ENCODE measurements around the gene CGREF1. TPM values are rescaled to one million over a fixed set of nuclear protein-coding genes. Genes with fewer than 3 reads are reported as not detected.
A peak's percentile ranks its signal among the peaks of the same experiment; 100 is the strongest.

CGREF1 gene
- total RNA-seq, 1 donor from 2014 or later: 2.4 TPM

GRCh38 chr2:27131429-27131828 lies 12.5 kb upstream of the CGREF1 start:
- DNase-seq (ENCODE audit: extremely low spot score, unreplicated experiment): no peak
- H3K36me3 Mint-ChIP-seq: peaks cover 8% of the 10 kb centered on the region
- no peaks in the 10 kb centered on the region for H3K9me3 Mint-ChIP-seq
- H3K27ac Mint-ChIP-seq: no peak overlapping the region
- peak overlapping the region; percentile 63 for H3K4me3 Mint-ChIP-seq
- no peak for TF ChIP-seq CTCF (conservative IDR thresholded peaks at IDR 0.05)
- H3K4me1 Mint-ChIP-seq (ENCODE audit: unreplicated experiment): peaks cover 12% of the 10 kb centered on the region
- H3K27me3 Mint-ChIP-seq: peaks cover 1% of the 10 kb centered on the region

- Mint-ChIP-seq H3K4me1 (ENCODE audit: unreplicated experiment) (peaks cover 16% of the 10 kb centered on the region), H3K27ac (no peak overlapping the region), H3K27me3 (peaks cover 6% of the 10 kb centered on the region), H3K4me3 (no peak overlapping the region), H3K36me3 (peaks cover 8% of the 10 kb centered on the region), H3K9me3 (no peaks in the 10 kb centered on the region)
- DNase-seq (ENCODE audit: extremely low spot score, unreplicated experiment): no peak
- no peak for TF ChIP-seq CTCF (conservative IDR thresholded peaks at IDR 0.05)
Measured at GRCh38 chr2:27130396-27130795, 11.5 kb upstream of the CGREF1 start.

- peak overlapping the region; percentile 43 for H3K4me3 Mint-ChIP-seq
- no peaks in the 10 kb centered on the region for H3K9me3 Mint-ChIP-seq
- peaks cover 9% of the 10 kb centered on the region for H3K27me3 Mint-ChIP-seq
- H3K4me1 Mint-ChIP-seq (ENCODE audit: unreplicated experiment): peaks cover 16% of the 10 kb centered on the region
- TF ChIP-seq CTCF (conservative IDR thresholded peaks at IDR 0.05): no peak
- no peak for DNase-seq (ENCODE audit: extremely low spot score, unreplicated experiment)
- H3K27ac Mint-ChIP-seq: no peak overlapping the region
- peaks cover 8% of the 10 kb centered on the region for H3K36me3 Mint-ChIP-seq
Measured at GRCh38 chr2:27128668-27129571, 10.0 kb upstream of the CGREF1 start.

DNA sequence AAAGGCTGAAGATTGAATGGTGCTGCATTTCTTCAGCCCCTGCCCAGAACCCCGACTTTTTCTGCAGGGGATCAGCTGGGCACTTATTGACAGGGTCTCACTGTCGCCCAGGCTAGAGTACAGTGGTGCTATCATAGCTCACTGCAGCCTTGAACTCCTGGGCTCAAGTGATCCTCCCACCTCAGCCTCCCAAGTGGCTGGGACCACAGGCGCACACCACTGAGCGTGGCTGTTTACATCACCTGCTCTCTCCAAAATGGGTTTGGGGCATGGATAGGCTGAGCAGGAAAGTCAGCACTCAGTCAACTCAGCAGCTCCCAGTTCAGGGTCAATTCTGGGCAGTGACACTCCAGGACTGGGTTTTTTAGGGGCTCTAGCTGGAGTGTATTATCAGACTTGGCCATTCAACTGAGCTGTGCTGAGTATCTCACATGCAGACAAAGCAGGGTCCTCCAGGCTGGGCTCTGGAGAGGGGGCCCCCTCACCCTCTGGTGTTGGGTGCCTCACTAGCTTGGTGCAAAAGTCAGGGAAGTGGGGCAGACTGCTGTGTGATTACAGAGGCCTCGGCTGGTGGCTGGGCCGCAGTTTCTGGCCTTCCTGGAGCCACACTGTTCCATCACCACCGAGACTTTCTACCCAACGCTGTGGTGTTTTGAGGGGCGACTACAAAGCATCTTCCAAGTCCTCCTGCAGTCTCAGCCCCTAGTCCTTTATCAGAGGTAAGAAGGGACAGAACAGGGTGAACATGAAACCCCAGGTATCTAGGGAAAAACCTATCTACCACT lies 9.1 kb upstream of the CGREF1 start:
- Mint-ChIP-seq H3K4me1 (ENCODE audit: unreplicated experiment) (peaks cover 11% of the 10 kb centered on the region), H3K27ac (no peak overlapping the region), H3K36me3 (peaks cover 8% of the 10 kb centered on the region), H3K4me3 (no peak overlapping the region), H3K9me3 (no peaks in the 10 kb centered on the region), H3K27me3 (peaks cover 13% of the 10 kb centered on the region)
- no peak for DNase-seq (ENCODE audit: extremely low spot score, unreplicated experiment)
- no peak for TF ChIP-seq CTCF (conservative IDR thresholded peaks at IDR 0.05)

DNA sequence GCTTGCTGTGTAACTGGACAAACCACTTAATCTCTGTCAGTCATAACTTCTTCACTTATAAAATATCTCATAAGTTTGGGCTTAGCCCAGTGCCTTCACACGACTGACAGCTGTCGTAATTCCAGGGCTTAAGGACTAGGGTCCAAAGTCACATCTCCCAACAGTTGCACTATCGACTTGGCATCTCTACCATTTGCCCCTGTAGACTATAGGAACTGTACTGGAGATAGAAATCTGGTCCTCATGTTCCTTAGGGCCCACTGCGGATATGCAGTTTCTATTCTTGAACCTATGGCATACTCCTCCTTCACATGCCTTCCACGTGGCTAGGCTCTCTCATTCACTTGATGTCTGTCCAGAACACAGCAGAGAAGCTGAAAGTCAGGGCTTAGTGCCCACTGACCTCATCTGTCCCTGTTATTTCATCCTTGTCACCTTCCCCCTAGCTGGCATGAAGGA lies 7.4 kb upstream of the CGREF1 start:
- Mint-ChIP-seq H3K4me3 (peak overlapping the region; percentile 40), H3K36me3 (peaks cover 8% of the 10 kb centered on the region), H3K27ac (no peak overlapping the region), H3K9me3 (no peaks in the 10 kb centered on the region), H3K4me1 (ENCODE audit: unreplicated experiment) (peaks cover 8% of the 10 kb centered on the region), H3K27me3 (peaks cover 31% of the 10 kb centered on the region)
- DNase-seq (ENCODE audit: extremely low spot score, unreplicated experiment): no peak
- no peak for TF ChIP-seq CTCF (conservative IDR thresholded peaks at IDR 0.05)
